Left ventricle myocardium inferior (tissue), 1 donor: Measurements from ENCODE around the gene HOXB6. TPM values are rescaled to one million over a fixed set of nuclear protein-coding genes. Genes with fewer than 3 reads are reported as not detected.
A peak's percentile ranks its signal among the peaks of the same experiment; 100 is the strongest.

ENCODE experiments used
- DNase-seq: peaks from one replicate; pipeline ENCODE4 v3.0.0-alpha.2; 2020
- H3K27ac ChIP-seq: fragments of 200-600 bp; replicated peaks from 2 replicates; pipeline ENCODE4 v1.8.0; 2021
- H3K27me3 ChIP-seq: fragments of 200-600 bp; 2 replicates; pipeline ENCODE4 v1.8.0; 2021; ENCODE audit warnings: low read depth
- H3K36me3 ChIP-seq: fragments of 200-600 bp; 2 replicates; pipeline ENCODE4 v1.8.0; 2021
- H3K4me1 ChIP-seq: fragments of 200-600 bp; 2 replicates; pipeline ENCODE4 v1.8.0; 2021
- H3K4me3 ChIP-seq: fragments of 200-600 bp; 2 replicates; pipeline ENCODE4 v1.8.0; 2021; ENCODE audit warnings: mild to moderate bottlenecking, moderate library complexity
- H3K9me3 ChIP-seq: fragments of 200-600 bp; replicated peaks from 2 replicates; pipeline ENCODE4 v1.8.0; 2021
- intact Hi-C: fragments of 100-400 bp; cut with micrococcal nuclease; formaldehyde crosslinking; loops from one replicate; pipeline ENCODE4 v1.11.0; 2022
- total RNA-seq: library from RNA; stranded (reverse); fragmentation: NEBNext Ultra II Directional; extraction: Animal tissue kit (Norgen Biotek cat#: 25700); gene quantifications from one replicate; pipeline ENCODE4 v1.2.1, GENCODE V29; 2021
- TF ChIP-seq, protein P1 (sequence below): fragments of 200-600 bp; IDR thresholded peaks from 2 replicates; pipeline ENCODE4 v1.8.0; 2021; ENCODE audit warnings: antibody characterized with exemption, mild to moderate bottlenecking, borderline replicate concordance
- donor health status: DM: no; HTN: yes; CAD: no; lungs with severe emphysema.

The HOXB6 gene
- total RNA-seq, 1 donor from 2014 or later, result 0.66 TPM

DNA sequence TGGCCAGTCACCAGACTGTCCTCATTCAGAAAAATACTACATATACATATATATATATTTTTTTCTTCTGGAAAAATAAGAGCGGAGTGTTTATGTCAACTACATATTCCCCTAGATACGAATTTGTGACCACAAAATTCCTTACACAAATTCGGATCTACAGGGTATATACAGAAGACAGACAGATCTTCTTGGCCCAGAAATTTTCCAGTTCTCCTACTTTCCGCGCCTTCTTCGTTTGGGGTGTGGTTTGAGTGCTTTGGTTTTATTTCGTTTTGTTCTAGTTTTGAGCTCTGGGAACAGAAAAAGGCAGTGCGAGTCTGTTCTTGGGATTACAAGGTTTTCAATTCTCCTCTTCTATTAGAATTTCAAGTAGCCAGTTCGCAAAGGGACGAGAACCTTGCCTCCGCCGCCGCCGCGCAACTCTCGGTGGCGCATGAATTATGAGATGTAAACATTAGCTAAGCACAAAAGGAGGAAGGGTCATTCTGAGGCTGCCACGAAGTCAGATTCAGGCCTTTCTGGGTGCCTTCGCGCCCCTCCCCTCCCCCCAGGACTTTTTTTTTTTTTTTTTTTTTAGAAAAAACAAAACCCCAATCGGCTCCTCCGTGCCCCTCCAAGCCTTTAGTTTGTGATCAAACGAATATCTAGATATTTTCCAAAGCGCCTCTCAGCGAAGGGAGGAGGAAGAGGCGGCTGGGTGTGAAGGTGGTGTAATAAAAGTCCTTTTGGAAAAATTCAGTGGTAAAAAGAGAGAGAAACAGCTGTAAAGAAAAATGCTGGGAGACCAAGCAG is 24.8 kb downstream of the HOXB6 start:
- Histone ChIP-seq H3K27me3 (peaks cover 100% of the 10 kb centered on the region), H3K27ac (peak overlapping the region; percentile 71), H3K36me3 (no peaks in the 10 kb centered on the region), H3K4me3 (peak overlapping the region; percentile 58), H3K9me3 (no peaks in the 10 kb centered on the region), H3K4me1 (peaks cover 29% of the 10 kb centered on the region)
- intact Hi-C loops, result no loop called here
- TF ChIP-seq, protein P1, sequence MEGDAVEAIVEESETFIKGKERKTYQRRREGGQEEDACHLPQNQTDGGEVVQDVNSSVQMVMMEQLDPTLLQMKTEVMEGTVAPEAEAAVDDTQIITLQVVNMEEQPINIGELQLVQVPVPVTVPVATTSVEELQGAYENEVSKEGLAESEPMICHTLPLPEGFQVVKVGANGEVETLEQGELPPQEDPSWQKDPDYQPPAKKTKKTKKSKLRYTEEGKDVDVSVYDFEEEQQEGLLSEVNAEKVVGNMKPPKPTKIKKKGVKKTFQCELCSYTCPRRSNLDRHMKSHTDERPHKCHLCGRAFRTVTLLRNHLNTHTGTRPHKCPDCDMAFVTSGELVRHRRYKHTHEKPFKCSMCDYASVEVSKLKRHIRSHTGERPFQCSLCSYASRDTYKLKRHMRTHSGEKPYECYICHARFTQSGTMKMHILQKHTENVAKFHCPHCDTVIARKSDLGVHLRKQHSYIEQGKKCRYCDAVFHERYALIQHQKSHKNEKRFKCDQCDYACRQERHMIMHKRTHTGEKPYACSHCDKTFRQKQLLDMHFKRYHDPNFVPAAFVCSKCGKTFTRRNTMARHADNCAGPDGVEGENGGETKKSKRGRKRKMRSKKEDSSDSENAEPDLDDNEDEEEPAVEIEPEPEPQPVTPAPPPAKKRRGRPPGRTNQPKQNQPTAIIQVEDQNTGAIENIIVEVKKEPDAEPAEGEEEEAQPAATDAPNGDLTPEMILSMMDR, result no peak
- DNase-seq, result no peak

DNA sequence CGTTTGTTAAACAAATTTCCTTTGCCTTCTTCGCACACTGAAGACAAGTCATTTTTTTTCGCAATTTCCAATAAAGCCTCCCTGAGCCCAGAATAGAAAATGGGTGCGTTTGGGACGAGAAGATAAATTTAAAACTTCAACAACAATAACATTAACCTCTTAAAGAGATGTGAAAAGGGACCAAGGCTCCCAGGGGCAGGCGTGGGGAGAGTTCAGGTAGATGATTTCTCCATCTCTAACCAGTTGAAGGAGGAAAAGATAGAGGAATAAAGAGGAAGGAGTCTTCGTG is 25.4 kb downstream of the HOXB6 start:
- H3K4me1 ChIP-seq, result peaks cover 26% of the 10 kb centered on the region
- TF ChIP-seq, protein P1, result no peak
- intact Hi-C loops, result no loop called here
- DNase-seq, result no peak
- H3K4me3 ChIP-seq, result no peak overlapping the region
- no peaks in the 10 kb centered on the region for H3K36me3 ChIP-seq
- H3K27me3 ChIP-seq, result peaks cover 100% of the 10 kb centered on the region
- peak overlapping the region; percentile 71 for H3K27ac ChIP-seq
- no peaks in the 10 kb centered on the region for H3K9me3 ChIP-seq

- peak overlapping the region; percentile 71 for H3K27ac ChIP-seq
- H3K27me3 ChIP-seq, result peaks cover 100% of the 10 kb centered on the region
- no peaks in the 10 kb centered on the region for H3K36me3 ChIP-seq
- TF ChIP-seq, protein P1, result no peak
- DNase-seq, result no peak
- H3K4me3 ChIP-seq, result peak overlapping the region; percentile 62
- no peaks in the 10 kb centered on the region for H3K9me3 ChIP-seq
- H3K4me1 ChIP-seq, result peaks cover 26% of the 10 kb centered on the region
- intact Hi-C loops, result no loop called here
Measured at GRCh38 chr17:48578616-48579470, 25.9 kb downstream of the HOXB6 start.

DNA sequence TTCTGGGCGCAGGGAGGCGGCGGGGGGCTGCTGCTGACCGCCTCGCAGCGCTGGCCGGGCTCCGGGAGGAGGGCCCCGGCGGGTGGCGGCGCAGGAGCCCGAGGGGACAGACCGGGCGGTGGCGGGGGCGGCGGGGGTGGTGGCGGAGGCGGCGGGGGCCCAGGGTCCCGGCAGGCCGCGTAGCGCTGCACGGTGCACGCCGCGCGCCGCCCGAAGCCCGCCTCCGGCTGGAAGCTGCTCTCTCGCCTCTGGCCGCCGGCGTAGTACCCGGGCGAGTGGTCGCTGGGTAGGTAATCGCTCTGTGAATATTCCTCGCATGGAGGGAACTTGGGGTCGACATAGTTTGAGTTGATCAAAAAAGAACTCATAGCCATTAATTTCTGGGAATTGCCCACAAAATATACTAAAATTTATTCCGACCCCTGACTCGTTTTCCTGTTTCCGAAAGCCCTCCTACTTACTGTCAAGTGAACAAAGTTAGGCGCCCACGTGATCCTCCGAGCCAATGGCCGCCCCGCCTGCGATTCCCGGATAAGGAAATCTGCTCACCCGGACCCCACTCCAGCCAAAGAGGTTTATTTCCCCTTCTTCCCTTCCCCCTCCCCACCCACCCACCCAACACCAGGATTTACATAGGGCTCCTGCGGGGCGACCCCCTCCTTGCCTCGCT is 26.7 kb downstream of the HOXB6 start, which contains the start of gene HOXB4:
Gene HOXB4 (minus strand): TSS at position 405 of the 670 bp plus-strand sequence. CDS start 31 bp downstream, at position 374.
- peak; percentile 68 for DNase-seq
- H3K9me3 ChIP-seq, result no peaks in the 10 kb centered on the region
- TF ChIP-seq, protein P1, result no peak
- H3K36me3 ChIP-seq, result no peaks in the 10 kb centered on the region
- peak within 1 kb of the TSS; percentile 62 for H3K4me3 ChIP-seq
- H3K27ac ChIP-seq, result peak within 1 kb of the TSS; percentile 71
- peaks cover 100% of the 10 kb centered on the region for H3K27me3 ChIP-seq
- peaks cover 26% of the 10 kb centered on the region for H3K4me1 ChIP-seq
- intact Hi-C loops, result no loop called here

GRCh38 chr17:48577330-48577945 is 27.3 kb downstream of the HOXB6 start:
- H3K27me3 ChIP-seq, result peaks cover 100% of the 10 kb centered on the region
- H3K36me3 ChIP-seq, result no peaks in the 10 kb centered on the region
- no peaks in the 10 kb centered on the region for H3K9me3 ChIP-seq
- TF ChIP-seq, protein P1, result no peak
- peaks cover 26% of the 10 kb centered on the region for H3K4me1 ChIP-seq
- H3K27ac ChIP-seq, result peak overlapping the region; percentile 71
- H3K4me3 ChIP-seq, result peak overlapping the region; percentile 62
- DNase-seq, result no peak
- intact Hi-C loops, result no loop called here
